KMS-11 (cell line): ENCODE measurements around the gene PTPN6.
A peak's percentile ranks its signal among the peaks of the same experiment; 100 is the strongest.

ENCODE experiments used
- H2AFZ ChIP-seq: fragments of 200-600 bp; sonication (generic); 2 replicates; pipeline ENCODE4 v1.6.1; 2016; ENCODE audit warnings: antibody characterized with exemption, mixed run types, low read depth
- H3K27ac ChIP-seq: fragments of 200-600 bp; sonication (generic); 2 replicates; pipeline ENCODE4 v1.6.1; 2016; ENCODE audit warnings: mild to moderate bottlenecking, mixed run types
- H3K27me3 ChIP-seq: fragments of 200-600 bp; sonication (generic); 2 replicates; pipeline ENCODE4 v1.6.1; 2017; ENCODE audit warnings: mild to moderate bottlenecking, low read depth, mixed run types, moderate library complexity; ENCODE audit not compliant: insufficient read depth
- H3K36me3 ChIP-seq: fragments of 200-600 bp; sonication (generic); 2 replicates; pipeline ENCODE4 v1.6.1; 2017; ENCODE audit warnings: mild to moderate bottlenecking, mixed run types; ENCODE audit not compliant: insufficient read depth
- H3K4me1 ChIP-seq: fragments of 200-600 bp; sonication (generic); 2 replicates; pipeline ENCODE4 v1.6.1; 2016; ENCODE audit warnings: mild to moderate bottlenecking, low read depth, mixed run types; ENCODE audit not compliant: poor library complexity, severe bottlenecking
- H3K4me2 ChIP-seq: fragments of 200-600 bp; sonication (generic); 2 replicates; pipeline ENCODE4 v1.7.0; 2016; ENCODE audit warnings: mild to moderate bottlenecking, mixed run types
- H3K4me3 ChIP-seq: fragments of 200-600 bp; sonication (generic); IDR thresholded peaks from 2 replicates; pipeline ENCODE4 v1.6.1; 2017; ENCODE audit warnings: low read depth, low read length, mixed read lengths; ENCODE audit not compliant: insufficient read depth
- H3K79me2 ChIP-seq: fragments of 200-600 bp; sonication (generic); 2 replicates; pipeline ENCODE4 v1.6.1; 2016; ENCODE audit warnings: low read depth, mixed run types; ENCODE audit not compliant: insufficient read depth
- H3K9ac ChIP-seq: fragments of 200-600 bp; sonication (generic); 2 replicates; pipeline ENCODE4 v1.6.1; 2016; ENCODE audit warnings: mild to moderate bottlenecking, mixed run types
- H4K20me1 ChIP-seq: fragments of 200-600 bp; sonication (generic); 2 replicates; pipeline ENCODE4 v1.6.1; 2016; ENCODE audit warnings: mild to moderate bottlenecking, mixed run types; ENCODE audit not compliant: insufficient read depth
- TF ChIP-seq, protein P1 (sequence below): fragments of 200-600 bp; sonication (generic); conservative IDR thresholded peaks from 2 replicates; pipeline ENCODE4 v1.6.1; 2017; ENCODE audit warnings: low read depth, mild to moderate bottlenecking, antibody characterized with exemption, low read length, moderate library complexity, mixed read lengths

The PTPN6 gene

DNA sequence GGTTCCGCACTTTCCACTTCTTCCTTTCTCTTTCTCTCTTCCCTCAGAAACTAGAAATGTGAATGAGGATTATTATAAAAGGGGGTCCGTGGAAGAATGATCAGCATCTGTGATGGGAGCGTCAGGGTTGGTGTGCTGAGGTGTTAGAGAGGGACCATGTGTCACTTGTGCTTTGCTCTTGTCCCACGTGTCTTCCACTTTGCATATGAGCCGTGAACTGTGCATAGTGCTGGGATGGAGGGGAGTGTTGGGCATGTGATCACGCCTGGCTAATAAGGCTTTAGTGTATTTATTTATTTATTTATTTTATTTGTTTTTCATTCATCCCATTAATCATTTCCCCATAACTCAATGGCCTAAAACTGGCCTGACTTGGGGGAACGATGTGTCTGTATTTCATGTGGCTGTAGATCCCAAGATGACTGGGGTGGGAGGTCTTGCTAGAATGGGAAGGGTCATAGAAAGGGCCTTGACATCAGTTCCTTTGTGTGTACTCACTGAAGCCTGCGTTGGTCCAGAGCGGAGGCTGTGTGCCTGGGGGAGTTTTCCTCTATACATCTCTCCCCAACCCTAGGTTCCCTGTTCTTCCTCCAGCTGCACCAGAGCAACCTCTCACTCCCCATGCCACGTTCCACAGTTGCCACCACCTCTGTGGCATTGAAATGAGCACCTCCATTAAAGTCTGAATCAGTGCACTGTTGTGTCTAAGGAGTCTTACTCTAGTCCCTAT lies 28.0 kb upstream of the PTPN6 start:
- H3K9ac ChIP-seq = no peak overlapping the region
- no peak overlapping the region for H3K4me3 ChIP-seq
- no peaks in the 10 kb centered on the region for H3K36me3 ChIP-seq
- no peaks in the 10 kb centered on the region for H3K79me2 ChIP-seq
- H2AFZ ChIP-seq = no peak overlapping the region
- H3K27me3 ChIP-seq = no peaks in the 10 kb centered on the region
- no peak overlapping the region for H3K4me2 ChIP-seq
- no peaks in the 10 kb centered on the region for H4K20me1 ChIP-seq
- H3K4me1 ChIP-seq = peaks cover 36% of the 10 kb centered on the region
- H3K27ac ChIP-seq = no peak overlapping the region
- TF ChIP-seq, protein P1, sequence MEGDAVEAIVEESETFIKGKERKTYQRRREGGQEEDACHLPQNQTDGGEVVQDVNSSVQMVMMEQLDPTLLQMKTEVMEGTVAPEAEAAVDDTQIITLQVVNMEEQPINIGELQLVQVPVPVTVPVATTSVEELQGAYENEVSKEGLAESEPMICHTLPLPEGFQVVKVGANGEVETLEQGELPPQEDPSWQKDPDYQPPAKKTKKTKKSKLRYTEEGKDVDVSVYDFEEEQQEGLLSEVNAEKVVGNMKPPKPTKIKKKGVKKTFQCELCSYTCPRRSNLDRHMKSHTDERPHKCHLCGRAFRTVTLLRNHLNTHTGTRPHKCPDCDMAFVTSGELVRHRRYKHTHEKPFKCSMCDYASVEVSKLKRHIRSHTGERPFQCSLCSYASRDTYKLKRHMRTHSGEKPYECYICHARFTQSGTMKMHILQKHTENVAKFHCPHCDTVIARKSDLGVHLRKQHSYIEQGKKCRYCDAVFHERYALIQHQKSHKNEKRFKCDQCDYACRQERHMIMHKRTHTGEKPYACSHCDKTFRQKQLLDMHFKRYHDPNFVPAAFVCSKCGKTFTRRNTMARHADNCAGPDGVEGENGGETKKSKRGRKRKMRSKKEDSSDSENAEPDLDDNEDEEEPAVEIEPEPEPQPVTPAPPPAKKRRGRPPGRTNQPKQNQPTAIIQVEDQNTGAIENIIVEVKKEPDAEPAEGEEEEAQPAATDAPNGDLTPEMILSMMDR = no peak

DNA sequence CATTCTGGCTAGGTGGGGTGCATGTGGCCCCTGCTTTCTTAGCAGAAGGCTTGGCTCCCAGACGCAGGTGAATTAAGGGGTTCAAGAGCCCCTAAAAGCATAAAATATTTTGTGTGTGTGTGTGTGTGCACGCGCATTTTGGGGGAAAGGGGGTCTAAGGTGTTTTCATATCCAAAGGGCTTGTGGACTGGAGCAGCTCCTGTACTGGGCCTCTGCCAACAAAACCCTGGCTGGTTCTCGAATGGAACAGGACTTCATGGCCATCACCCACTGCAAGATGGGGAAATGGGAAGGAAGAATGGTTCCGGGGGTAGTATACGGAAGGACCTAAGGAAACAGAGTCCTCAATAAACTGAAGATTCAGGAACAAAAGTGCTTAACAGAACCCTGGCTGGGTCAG lies 27.3 kb upstream of the PTPN6 start:
- TF ChIP-seq, protein P1 = no peak
- H3K4me1 ChIP-seq = peaks cover 38% of the 10 kb centered on the region
- H3K36me3 ChIP-seq = no peaks in the 10 kb centered on the region
- H3K4me3 ChIP-seq = no peak overlapping the region
- peak overlapping the region; percentile 49; the same call in 1 of the 2 replicates for H2AFZ ChIP-seq
- H4K20me1 ChIP-seq = no peaks in the 10 kb centered on the region
- no peak overlapping the region for H3K27ac ChIP-seq
- no peak overlapping the region for H3K9ac ChIP-seq
- no peaks in the 10 kb centered on the region for H3K27me3 ChIP-seq
- peaks cover 5% of the 10 kb centered on the region; the same call in 1 of the 2 replicates for H3K79me2 ChIP-seq
- peak overlapping the region; percentile 51; the same call in 1 of the 2 replicates for H3K4me2 ChIP-seq

DNA sequence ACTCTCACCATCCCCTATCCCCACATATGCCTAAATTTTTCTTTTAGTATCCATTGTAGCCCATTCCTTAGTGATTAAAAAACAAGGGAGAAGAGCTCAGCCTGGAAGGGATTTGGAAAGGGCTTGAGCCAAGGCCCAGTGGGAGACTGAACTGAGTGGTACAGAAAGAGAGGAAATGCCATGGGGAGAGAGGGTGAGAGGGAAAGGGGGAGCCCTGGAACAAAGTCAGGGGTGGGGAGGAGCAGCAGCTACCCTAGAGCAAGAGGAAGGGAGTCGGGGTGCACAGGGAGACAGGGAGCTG lies 26.0 kb upstream of the PTPN6 start:
- H3K27ac ChIP-seq = no peak overlapping the region
- no peaks in the 10 kb centered on the region for H3K36me3 ChIP-seq
- H3K4me1 ChIP-seq = peaks cover 46% of the 10 kb centered on the region
- H3K9ac ChIP-seq = no peak overlapping the region; the same call in 1 of the 2 replicates
- no peak overlapping the region for H3K4me3 ChIP-seq
- no peaks in the 10 kb centered on the region for H4K20me1 ChIP-seq
- H3K79me2 ChIP-seq = peaks cover 18% of the 10 kb centered on the region; the same call in 1 of the 2 replicates
- H3K27me3 ChIP-seq = no peaks in the 10 kb centered on the region
- TF ChIP-seq, protein P1 = no peak
- H2AFZ ChIP-seq = no peak overlapping the region; the same call in 1 of the 2 replicates
- peak overlapping the region; percentile 51 for H3K4me2 ChIP-seq

DNA sequence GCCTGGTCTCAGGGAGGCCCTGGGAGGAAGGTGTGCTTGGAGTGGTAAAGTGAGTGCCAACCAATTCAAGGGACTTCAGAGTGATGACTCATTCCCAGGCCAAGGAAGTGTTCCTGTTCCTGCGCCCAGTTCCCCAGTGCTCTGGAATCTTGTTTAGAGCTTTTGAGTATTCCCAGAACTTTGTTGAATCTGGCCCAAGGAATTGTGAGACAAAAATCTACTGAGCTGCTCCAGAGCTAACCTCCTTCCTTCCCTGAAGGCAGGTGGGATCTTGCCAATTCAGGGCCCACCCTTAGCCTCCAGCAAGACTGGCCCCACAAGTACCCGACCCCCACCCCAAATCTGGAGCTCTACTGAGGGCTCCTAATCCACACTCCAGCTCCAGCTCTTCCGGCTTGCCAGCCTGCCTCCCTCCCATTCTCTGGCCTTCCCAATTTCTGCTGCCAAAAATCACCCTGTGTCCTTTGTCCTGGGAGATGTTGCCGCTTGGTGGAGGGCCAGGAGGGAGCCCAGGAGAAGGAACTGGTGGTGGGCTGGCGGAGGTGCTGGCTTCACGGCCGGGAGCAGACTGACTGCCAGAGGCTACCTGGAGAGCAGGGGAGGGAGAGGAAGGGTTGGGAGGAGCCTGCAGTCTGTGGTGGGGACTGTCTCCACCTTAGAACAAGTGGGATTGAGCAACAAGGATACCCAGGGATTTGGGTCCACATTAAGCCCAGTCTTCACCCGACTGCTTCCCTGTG lies 25.4 kb upstream of the PTPN6 start:
- no peak overlapping the region for H3K9ac ChIP-seq
- no peaks in the 10 kb centered on the region for H3K36me3 ChIP-seq
- peaks cover 20% of the 10 kb centered on the region; the same call in 1 of the 2 replicates for H3K79me2 ChIP-seq
- peaks cover 47% of the 10 kb centered on the region for H3K4me1 ChIP-seq
- H4K20me1 ChIP-seq = no peaks in the 10 kb centered on the region
- H3K27me3 ChIP-seq = no peaks in the 10 kb centered on the region
- H3K4me2 ChIP-seq = peak overlapping the region; percentile 89; the same call in 1 of the 2 replicates
- no peak overlapping the region for H3K4me3 ChIP-seq
- H2AFZ ChIP-seq = no peak overlapping the region
- H3K27ac ChIP-seq = no peak overlapping the region
- TF ChIP-seq, protein P1 = no peak
